GM18498 (cell line): Measurements from ENCODE around the gene ANLN.
"Not testable (repeated sequence)": the region's sequence is repeated elsewhere in the genome, so short reads cannot be mapped to it uniquely, and the experiment has no call there.

ENCODE experiments used
- ATAC-seq: cut with Tn5 transposase; IDR thresholded peaks from one replicate; pipeline ENCODE4 v1.9.1; 2021; ENCODE audit warnings: mild to moderate bottlenecking, moderate library complexity; ENCODE audit not compliant: unreplicated experiment

ANLN gene

DNA sequence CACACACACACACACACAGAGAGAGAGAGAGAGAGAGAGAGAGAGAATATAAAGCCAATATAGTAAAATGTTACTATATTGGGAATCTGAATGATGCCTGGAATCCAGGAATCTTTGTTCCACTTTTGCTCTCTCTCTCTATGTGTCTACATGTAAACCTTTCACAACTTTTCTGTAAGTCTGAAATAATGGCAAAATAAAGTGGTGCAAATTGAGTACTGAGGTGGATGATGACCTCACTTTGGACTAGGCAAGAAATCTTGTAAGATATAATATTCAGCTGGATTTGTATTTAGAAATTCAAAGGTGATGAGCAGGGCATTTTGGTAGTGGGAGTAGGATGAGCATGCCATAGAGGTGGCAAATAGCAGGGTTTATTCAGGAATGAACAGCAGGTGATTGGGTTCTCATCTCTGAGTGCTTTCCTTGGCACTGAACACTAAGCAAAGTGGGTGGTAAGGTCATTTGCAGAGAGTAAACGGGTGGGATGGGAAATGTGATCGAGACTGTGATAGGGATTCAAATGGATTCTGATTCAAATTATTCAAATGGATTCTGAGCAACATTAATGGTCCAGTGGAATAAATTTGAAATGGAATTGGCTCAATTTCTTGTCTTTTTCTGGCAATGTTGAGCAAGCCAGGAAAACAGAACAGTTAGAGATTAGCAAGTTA lies 9.7 kb upstream of the ANLN start:
- ATAC-seq = no peak

DNA sequence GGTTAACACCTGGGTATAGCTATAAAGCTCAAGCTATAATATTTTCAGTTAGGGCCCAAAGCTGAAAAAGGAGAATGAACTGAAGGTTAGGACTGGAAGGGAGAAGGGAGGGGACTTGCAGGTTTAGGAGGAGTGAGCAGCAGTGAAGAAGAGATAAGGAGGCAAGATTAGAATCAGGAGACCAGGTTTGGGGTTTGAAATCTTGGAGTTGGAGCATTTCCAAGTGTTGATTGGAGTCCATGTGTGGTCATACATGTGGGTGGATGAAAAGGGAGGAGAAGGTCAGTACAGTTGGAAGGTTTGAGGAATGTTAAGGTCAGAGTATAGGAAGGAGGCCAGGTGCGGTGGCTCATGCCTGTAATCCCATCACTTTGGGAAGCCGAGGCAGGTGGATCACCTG lies 8.6 kb upstream of the ANLN start:
- no peak for ATAC-seq

DNA sequence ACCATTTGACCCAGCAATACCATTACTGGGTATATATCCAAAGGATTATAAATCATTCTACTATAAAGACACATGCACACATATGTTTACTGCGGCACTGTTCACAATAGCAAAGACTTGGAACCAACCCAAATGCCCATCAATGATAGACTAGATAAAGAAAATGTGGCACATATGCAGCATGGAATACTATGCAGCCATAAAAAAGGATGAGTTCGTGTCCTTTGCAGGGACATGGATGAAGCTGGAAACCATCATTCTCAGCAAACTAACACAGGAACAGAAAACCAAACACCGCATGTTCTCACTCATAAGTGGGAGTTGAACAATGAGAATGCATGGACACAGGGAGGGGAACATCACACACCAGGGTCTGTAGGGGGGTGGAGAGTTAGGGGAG lies 6.4 kb upstream of the ANLN start:
- not testable (repeated sequence) for ATAC-seq

DNA sequence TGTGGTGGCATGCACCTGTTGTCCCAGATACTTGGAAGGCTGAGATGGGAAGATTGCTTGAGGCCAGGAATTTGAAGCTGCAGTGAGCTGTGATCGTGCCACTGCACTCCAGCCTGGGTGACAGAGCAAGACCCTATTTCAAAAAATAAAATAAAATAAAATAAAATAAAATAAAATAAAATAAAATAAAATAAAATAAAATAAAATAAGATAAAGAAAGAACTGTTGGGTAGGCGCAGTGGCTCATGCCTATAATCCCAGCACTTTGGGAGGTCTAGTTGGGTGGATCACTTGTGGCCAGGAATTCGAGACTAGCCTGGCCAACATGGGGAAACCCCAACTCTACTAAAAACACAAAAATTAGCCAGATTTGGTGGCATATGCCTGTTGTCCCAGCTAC lies 4.0 kb upstream of the ANLN start:
- not testable (repeated sequence) for ATAC-seq

DNA sequence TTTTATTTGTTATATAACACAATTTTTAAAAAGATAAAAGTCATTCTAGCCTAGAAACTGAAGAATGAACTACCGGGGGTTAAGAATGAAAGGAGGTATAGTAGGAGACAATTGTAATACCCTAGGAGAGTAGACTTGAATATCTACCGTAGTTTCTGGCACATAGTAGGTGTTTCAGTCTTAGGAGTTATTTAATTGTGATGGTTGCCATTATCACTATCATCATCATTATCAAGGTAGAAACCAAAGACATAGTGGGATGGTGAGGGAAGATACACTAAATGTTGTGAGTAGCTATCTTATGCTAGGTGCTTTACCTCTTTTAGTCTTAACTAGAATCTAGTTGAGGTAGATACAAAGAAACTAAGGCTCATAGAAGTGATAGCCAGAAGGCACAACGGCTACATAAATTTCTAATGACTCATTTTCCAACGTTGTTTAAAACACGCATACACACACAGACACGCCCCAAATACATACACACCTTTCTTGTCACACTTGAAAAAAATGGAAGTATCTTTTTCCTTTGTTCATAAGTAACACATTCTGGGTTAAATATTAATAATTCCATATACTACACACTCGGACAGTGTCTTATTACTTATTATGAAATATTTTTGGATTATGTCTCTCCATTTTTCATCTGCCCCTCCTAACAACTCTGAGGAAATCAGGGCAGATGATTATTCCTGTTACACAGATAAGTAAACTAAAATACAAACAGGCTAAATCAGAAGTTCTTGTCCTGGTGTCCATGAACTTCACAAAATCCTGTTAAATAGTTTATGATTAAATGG lies 2.0 kb upstream of the ANLN start:
- ATAC-seq = no peak

DNA sequence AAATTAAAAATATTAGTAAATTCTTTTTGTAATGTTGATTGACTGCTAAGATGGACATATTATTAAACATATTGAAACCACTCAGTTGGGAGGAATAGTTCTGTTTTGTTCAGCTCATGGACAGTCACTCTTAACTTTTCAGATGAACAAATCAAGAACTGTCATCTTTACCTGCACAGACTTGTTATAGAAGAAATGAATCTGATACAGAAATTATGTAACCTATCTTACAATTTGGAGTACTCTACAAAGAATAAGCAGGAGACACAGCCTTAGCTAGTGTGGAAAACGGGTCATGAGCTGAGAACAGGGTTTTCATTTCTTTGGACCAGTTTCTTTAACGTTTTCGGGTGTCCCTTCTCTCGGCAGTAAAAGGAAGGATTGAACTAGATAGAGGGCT lies 1.2 kb upstream of the ANLN start:
- no peak for ATAC-seq

DNA sequence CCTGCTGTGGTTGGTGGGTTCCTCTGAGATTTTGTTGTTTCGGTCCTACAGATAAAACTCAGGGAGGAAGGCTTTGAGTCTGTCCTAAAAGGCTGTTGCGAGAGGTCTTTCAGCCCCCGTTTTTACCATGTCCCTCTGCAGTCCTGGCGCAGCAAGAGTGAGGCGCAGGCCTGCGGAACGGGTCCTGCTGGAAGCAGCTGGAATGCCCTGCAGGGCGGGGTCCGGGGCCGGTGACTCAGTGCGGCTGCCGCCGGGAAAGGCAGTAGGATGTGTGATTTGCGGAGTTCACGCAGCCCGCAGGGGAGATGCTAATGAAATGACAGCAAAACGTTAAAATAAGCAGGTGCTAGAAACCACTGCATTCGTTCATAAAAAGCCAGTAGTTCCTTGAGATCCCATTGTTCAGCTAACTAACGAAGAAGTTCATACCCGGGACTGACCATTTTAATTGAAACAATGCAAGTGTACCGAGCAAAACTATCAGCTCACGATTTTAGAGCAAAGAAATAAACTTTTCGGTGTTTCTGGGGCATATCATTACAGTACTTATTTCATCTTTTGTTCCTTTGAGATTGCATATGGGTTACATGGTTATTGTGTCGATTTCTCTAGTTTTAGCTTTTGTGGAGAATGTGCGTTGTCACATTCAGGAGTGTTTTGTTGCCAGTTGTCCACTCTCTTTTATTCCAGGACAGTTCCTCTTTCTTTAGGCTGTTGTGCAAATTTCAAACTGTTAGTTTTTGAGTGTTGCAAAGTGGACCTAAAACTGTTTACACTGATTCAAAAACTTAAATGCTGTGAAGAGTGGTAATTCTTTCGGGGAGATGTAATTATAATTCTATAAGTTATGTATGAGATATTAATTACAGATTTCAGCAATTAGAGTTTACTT lies 783 bp downstream of the ANLN start:
- ATAC-seq = peak; percentile 33

DNA sequence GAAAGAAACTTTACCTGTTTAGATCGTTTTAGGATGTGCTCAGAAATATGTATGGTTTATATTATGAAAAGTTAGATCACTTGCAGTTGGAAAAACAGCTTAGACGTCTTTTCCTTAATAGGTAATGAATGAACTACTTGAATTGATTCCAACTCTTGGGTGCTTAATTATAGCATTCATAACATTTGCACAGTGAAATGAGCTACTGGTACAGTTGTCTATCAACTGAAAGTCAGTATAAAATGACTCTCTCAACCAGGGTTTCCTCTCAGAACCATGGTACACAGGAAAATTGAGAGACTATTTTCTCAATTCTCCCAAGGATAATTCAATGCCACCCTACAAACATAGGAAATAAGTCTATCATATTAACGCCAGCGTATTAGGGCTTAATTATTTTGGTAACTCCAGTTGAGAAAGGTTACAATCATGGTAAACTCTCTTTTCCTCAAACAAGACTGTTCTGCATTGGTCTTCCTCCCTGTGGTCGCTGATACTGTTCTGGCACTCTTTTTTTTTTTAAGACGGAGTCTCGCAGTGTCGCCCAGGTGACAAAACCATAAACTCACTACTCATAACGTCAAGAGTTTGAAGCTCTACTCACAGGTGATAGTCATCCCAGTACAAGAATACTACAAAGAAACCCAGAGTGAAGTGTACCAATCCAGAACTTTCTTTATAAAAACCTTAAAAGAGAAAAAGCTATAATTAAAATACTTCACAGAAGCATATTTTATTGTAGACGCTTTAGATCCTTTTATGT lies 2.0 kb downstream of the ANLN start:
- ATAC-seq = peak; percentile 39

DNA sequence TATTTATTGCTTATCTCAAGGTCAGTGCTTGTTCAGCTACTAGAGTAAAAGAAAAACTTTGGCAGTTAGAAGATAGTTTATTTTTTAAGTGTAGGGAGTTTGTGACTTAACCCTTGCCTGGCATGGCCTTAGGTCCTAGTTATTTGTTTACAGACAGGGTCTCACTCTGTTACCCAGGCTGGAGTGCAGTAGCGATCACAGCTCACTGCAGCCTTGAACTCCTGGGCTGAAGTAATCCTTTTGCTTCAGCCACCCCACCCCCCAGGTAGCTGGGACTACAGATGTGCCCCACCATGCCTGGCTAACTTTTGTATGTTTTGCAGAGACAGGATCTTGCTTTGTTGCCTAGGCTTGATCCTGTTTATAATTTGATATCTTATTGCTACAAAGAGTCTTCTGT lies 4.2 kb downstream of the ANLN start:
- no peak for ATAC-seq

DNA sequence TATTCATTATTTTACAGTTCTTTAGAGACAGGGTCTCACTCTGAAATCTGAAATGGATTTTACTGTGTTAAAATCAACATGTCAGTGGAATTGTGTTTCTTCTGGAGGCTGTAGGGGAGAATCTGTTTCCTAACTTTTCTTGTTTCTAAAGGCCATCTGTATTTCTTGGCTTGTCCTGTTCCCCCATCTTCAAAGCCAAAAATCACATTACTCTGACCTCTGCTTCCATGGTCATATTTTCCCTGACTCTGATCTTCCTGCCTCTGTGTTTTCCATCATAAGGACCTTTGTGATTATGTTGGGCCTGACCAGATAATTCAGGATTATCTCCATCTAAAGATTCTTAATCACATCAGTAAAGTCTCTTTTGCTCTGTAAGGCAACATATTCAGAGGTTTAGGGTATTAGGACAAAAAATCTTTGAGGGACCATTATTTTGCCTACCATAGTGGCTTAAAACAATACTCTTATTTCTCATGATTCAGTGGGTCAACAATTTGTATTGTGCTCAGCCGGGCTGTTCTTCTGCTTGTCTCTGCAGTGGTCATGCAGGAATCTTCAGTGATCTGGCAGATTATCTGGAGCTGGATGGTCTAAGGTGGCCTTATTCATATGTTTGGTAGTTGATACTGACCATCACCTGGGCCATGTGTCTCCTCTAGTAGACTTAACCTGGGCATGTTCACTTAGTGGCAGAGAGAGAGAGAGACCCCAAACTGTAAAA lies 5.7 kb downstream of the ANLN start:
- no peak for ATAC-seq

DNA sequence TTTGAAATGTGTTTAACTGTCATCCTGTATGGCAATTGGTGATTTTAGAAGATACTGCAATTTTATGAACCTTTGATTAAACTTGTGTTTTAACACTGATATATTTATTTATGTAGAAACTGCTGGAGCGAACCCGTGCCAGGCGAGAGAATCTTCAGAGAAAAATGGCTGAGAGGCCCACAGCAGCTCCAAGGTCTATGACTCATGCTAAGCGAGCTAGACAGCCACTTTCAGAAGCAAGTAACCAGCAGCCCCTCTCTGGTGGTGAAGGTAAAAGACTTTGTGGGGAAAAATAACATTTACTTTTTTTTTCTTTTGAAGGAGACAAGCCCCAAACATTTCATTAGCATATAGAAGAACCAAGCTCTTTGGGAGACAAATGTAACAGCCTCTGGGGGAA lies 6.5 kb downstream of the ANLN start:
- no peak for ATAC-seq

DNA sequence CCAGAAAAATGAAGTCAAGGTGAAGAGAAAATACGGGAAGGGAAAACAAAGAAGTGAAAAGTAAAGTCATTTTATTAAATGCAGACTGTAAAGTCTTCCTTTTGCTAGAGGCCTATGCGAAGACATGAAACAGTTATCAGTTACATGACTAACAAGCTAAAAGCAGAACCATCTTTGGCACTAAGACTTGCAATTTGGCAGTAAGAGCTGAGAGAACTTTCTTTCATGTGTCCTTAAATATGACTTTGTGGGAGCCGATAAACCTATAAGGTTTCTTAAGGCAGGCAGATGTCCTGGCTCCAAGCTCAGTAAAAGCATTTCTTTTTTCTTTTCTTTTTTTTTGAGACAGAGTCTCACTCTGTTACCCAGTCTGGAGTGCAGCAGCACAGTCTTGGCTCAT lies 10.4 kb downstream of the ANLN start:
- ATAC-seq = no peak

DNA sequence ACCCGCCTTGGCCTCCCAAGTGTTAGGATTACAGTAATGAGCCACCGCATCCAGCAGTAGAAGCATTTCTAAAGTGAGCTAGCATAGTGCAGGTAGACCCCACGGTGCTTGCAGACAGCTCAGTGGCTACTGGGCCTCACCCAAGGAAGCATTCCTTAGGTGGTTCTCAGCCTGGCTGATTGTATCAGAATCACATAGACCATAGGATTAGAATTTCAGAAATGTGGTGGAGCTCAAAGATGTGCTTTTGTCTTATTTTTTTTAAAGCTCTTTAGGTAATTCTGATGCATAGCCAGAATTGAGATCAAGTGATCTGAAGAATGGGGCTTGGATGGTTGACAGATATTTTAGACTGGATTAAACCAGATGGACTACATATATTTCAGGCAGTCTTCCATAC lies 10.9 kb downstream of the ANLN start:
- no peak for ATAC-seq

DNA sequence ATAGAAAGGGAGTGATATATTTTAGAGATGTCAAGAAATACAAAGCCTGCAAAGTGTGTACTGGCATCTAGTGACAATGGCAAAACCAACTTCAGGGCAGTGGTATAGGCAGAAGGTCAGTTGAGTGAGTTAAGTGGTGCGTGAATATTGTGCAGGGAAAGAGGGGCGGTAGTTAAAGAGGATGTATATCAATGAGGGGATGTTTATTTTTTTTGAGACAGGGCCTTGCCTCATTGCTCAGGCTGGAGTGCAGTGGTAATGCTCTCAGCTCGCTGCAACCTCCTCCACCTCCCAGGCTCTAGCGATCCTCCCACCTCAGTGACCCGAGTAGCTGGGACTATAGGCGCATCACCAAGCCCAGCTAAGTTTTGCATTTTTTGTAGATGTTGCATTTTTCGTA lies 13.8 kb downstream of the ANLN start:
- no peak for ATAC-seq

DNA sequence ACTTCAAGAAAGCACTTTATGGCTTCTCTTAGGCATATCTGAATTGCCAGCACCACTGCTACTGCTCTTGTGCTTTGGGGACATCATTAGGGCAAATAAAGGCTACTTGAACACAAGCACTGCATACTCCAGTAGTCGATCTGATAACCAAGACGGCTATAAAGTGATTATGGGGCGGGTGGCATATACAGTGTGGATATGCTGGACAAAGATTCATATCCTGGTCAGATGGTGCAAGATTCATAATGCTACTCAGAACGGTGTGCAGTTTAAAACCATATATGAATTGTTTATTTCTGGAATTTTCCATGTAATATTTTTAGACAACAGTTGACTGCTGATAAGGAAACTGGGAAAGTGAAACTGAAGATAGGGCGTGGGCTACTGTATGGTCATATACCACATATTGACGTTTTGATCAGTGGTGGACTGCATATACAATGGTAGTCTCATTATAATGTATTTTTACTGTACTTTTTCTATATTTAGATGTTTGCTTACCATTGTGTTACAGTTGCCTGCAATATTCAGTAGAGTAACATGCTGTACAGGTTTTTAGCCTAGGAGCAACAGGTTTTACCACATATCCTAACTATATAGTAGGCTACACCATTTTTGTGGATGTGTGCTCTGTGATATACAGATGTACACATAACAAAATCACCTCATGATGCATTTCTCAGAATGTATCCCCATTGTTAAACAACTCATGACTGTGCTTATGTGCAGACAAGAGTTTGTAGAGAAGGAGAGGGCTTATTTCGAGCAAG lies 15.2 kb downstream of the ANLN start:
- no peak for ATAC-seq

DNA sequence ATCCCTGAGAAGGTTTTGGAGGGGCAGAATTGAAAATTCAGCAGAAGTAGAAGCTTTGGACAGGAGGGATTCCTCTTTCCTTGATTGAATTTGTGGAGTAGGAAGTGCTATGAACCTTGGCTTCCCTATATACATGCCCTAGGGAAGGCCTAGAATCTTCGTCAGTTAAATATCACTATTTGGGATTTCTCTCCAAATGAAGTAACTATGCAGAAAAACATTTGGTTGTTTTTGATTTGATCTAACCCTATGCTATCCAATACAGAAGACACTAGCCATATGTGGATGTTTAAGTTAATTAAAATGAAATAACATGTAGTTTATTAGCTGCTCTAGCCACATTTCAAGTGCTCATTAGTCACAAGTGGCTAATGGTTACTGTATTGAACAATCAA lies 15.7 kb downstream of the ANLN start:
- ATAC-seq = no peak

DNA sequence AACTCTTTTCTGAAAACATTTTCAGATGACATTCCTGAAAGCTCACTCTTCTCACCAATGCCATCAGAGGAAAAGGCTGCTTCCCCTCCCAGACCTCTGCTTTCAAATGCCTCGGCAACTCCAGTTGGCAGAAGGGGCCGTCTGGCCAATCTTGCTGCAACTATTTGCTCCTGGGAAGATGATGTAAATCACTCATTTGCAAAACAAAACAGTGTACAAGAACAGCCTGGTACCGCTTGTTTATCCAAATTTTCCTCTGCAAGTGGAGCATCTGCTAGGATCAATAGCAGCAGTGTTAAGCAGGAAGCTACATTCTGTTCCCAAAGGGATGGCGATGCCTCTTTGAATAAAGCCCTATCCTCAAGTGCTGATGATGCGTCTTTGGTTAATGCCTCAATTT lies 16.5 kb downstream of the ANLN start:
- ATAC-seq = no peak

DNA sequence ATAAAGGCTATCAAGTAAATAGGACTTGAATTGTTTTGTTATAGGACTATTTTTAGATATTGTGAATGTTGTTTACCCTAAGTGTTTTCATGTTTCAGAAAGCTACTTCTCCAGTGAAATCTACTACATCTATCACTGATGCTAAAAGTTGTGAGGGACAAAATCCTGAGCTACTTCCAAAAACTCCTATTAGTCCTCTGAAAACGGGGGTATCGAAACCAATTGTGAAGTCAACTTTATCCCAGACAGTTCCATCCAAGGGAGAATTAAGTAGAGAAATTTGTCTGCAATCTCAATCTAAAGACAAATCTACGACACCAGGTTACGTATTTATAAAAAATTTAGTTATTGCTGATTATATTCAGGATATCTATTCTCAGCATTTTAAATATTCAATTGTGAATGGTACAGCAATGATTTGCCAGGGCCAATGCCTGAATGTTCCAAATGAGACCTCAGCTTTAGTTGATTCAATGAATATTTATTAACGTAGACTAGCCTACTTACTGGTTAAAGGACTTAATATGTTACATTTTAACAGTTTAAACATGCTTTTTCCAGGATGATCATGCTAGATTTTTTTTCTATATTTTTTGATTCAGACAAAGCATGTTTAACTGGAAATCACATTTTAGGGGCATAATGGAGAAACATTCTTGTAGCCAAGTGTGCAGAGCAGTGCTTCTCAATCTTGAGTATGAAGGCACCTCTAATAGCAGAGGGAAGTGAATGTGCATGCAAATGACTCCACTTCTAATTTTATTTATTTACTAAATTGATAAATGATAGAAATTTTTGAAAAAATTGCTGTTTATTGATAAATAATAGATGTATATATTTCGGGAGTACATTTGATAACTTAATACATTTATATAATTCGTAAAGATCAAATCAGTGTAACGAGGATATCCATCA lies 18.2 kb downstream of the ANLN start:
- ATAC-seq = no peak

DNA sequence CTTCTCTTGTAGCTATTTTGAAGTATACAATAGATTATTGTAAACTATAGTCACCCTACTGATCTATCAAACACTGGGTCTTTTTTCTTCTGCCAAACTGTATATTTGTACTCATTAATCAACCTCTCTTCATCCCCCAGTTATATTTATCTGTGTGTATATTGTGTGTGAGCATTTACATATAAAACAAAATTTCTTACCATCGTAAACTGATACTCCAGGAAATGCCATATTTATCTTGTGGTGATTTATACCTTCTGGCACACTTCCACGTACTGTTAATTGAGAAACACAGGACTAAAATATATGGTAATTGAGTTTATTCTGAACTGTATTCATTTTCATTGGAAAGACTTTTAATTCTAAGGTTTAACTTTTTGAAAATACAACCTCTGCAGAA lies 18.9 kb downstream of the ANLN start:
- ATAC-seq = no peak
